GM12892 (cell line): Measurements from ENCODE around the gene A2M.

Experiments used
- DNase-seq: peaks from one replicate; pipeline ENCODE4 v3.0.0; 2011; ENCODE audit not compliant: insufficient read length
- FAIRE-seq: peaks from 2 replicates; lab custom pipeline; 2011; peaks lifted over from hg19 to GRCh38; lab: Jason Lieb, UNC
- POLR2A ChIP-seq: IDR thresholded peaks from 2 replicates; pipeline ENCODE4 v1.6.1; 2011; ENCODE audit warnings: low read depth, low read length, control low read depth
- POLR2AphosphoS5 ChIP-seq: IDR thresholded peaks from 2 replicates; pipeline ENCODE4 v1.6.1; 2011; ENCODE audit warnings: low read depth, low read length, control low read depth
- TAF1 ChIP-seq: IDR thresholded peaks from 2 replicates; pipeline ENCODE4 v1.6.1; 2011; ENCODE audit warnings: low read depth, mild to moderate bottlenecking, control low read depth, low read length, borderline replicate concordance

Gene A2M

DNA sequence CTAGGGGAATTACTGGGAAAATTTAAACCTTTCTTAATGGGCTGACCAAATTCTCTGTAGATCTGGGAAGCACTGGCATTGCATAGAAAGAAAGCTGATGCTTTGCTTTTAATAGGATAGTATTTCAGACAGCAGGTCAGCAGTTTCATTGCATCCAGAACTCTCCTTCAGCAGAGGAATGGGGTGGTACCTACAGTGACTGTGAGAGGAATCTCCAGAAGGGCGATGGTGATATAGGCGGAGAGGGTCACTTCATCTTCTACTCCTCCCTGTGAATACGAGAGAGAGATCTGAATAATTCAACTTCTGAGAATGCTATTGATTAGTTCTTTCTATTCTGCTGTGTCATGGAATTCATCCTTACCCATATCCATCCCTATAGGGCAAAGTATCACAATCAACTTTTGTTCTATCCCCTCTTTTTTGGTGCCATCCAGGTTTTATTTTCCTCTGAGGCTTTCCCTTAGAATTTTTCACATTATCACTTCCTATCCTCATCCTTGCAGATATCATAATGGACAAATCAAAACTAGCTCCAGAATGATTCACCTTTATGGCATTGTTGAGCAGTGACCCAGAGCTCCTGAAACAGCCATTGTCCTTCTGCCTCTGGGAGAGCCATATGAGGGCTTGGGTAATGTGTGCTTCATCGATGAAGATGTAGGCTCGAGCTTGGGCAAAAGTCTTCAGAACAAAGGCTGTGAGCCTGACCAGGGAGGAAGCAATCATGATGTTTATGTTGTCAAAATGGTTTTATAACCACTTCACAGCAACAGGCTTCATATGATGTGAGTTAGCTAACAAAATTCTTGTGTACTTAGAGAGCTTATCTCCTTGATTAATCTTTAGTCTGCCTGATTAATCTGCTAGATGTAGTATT is 38.3 kb downstream of the A2M start:
- TF ChIP-seq POLR2AphosphoS5 (no peak), POLR2A (no peak), TAF1 (no peak)
- FAIRE-seq: no peak

DNA sequence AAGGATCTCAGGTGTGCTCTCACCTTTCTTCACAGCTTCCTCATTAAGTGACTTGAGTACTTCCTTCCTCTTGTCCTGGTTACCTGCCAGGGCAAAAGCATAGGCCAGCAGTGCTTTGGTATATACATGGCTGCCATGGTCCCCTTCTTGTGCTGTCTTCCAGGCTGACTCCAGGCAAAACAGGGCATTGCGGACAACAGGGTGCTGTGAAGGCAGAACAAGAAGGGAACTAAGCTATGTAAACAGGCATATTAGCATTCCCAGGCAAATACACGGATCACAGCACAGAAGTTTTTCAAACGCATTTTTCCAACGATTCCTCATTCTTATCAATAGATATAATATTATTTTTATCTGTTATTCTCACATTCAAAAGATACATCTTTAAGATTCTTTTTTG is 39.0 kb downstream of the A2M start:
- no peak for TF ChIP-seq POLR2A
- no peak for TF ChIP-seq TAF1
- no peak for TF ChIP-seq POLR2AphosphoS5
- FAIRE-seq: no peak
- no peak for DNase-seq

More for the DNA sequence above, 38.3 kb downstream of the A2M start:
- no peak for DNase-seq

DNA sequence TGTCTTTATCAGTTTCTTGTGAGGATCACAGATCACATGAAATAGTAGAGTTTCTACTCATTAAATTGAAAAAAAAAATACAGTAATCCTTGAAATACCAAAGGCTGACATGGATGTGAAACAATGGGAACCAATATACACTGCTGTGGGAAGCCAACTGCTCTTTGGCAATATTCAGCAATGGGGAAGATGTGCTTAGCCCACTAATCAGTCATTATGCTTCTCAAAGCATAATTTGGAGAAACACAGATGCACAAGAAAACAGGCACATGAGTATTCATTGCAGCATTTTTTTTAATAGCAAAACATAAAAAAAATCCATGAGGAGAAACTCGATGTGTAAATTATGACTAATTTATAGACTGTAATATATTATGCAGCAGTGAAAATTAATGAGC is 40.6 kb downstream of the A2M start:
- no peak for FAIRE-seq
- TF ChIP-seq TAF1 (no peak), POLR2A (no peak), POLR2AphosphoS5 (no peak)
- no peak for DNase-seq

- FAIRE-seq: no peak
- no peak for DNase-seq
- TF ChIP-seq TAF1 (no peak), POLR2A (no peak), POLR2AphosphoS5 (no peak)
Observed at GRCh38 chr12:9074484-9075137, 41.1 kb downstream of the A2M start.

DNA sequence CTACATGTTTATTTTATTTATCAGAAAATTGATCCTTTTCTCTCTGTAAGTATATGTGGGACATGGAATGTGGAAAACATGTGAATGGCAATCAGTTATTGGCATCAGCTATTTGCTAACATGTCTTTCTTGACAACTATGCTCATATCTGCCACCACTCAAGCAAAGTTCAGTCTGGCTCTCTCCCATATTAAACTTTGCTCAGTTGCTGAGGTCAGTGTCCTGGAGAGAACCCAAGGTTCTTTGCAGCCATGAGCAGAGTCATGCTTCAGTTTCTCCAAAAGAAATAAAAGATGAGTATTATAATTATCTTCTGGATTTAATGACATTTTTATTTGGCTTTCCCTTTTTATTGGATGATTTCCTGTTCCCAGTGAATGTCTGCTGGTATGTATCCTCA is 42.6 kb downstream of the A2M start:
- TF ChIP-seq POLR2AphosphoS5 (no peak), POLR2A (no peak), TAF1 (no peak)
- DNase-seq: no peak
- FAIRE-seq: no peak

DNA sequence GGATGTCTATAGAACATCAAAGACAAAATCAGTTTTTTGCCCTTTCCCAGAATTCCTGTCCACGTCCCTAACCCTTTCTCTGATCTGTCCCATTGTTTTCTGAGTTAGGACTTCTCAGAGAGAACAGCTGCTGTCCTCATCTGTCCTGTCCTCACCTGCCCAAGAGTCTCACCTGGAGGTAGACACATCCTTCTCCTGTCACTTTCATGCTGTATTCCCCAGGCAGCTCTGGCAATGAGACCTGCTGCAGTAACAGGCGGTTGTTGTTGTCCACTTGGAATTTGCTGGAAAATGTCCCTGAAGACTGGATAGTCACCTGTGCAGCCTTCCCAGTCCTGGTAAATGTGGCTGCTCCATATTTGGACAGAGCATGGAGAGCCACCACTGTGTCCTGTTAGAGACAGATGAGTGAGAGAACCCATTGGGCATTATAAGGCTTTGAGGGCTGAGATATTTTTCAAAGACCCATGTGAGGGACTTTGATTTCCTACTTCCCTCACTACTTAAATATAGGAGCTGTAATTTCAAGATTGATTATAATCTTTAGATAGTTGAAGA is 43.2 kb downstream of the A2M start:
- FAIRE-seq (no peak), DNase-seq (no peak)
- TF ChIP-seq POLR2AphosphoS5: no peak
- no peak for TF ChIP-seq TAF1
- no peak for TF ChIP-seq POLR2A

DNA sequence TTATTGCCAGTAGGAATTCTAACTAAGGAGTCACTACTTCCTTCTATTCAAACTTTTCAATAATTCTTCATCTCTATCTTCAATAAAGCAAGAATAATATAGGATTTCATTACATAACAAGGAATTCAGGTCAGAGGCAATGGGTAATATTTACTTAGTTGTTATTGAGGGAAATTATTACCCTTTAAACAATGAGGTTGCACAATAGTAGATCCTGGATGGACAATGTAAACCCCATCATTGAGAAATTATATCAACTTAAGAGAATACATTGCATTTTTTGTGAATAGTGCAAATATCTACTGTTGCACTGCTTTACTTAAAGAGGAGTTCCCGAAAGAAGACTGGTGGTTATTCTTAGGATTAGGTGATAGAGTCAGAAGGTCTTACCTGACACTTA is 43.8 kb downstream of the A2M start:
- TF ChIP-seq POLR2A (no peak), TAF1 (no peak), POLR2AphosphoS5 (no peak)
- FAIRE-seq: no peak
- DNase-seq: no peak

GRCh38 chr12:9071518-9071917 is 44.2 kb downstream of the A2M start:
- TF ChIP-seq POLR2AphosphoS5: no peak
- no peak for TF ChIP-seq POLR2A
- no peak for TF ChIP-seq TAF1
- FAIRE-seq: no peak
- DNase-seq: no peak

GRCh38 chr12:9070351-9070750 is 45.4 kb downstream of the A2M start:
- TF ChIP-seq TAF1: no peak
- TF ChIP-seq POLR2A: no peak
- no peak for TF ChIP-seq POLR2AphosphoS5
- DNase-seq (no peak), FAIRE-seq (no peak)

DNA sequence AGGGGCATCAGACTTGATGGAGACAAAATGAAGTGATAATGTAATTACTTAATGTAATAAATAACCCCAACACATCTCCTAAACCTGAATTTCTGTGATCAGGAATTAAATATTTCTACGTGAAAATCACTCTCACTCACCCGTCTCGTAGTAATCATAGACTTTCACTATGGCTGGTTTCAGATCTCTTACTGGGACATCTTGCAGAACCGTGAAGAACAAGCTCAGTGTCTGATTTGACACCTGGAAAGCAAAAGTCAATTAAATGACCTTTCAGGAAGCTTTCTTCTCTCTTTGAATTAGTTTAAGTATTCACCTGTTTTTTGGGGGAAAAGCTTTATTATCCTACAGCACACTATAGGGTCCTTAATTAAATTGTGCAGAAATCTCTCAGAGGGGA is 47.1 kb downstream of the A2M start:
- no peak for TF ChIP-seq POLR2A
- FAIRE-seq (no peak), DNase-seq (no peak)

GRCh38 chr12:9068086-9068485 is 47.6 kb downstream of the A2M start:
- no peak for FAIRE-seq
- no peak for DNase-seq
- no peak for TF ChIP-seq TAF1

DNA sequence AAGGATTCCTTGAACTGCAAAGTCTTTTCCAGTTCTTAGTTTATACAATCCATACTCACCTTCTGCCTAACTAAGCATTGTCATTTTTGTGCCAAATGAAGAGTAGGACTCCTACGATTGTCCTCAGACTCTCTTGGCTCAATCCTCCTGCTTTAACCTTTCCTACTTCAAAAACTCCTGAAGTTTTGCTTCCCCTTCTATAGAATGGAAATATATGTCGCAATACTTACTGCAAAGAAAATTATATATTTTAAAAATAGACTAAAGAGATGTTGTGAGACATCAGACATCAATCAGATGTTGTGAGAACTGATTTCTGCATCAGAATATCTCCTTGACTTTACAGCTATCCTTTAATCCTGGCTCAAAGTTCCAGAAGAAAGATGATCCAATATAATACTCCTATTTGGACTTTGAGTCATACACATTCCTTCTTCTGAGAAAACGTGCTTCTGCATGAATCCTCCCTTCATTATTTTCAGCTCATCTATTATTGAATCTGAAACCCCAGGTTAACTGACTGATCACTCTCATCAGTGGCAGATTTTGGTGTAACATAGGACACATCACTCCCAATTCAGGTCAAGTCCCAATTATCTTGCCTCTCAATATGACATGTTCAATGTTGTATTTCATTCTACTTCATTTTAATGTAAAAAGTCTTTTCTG is 48.8 kb downstream of the A2M start:
- TF ChIP-seq POLR2AphosphoS5 (no peak), POLR2A (no peak), TAF1 (no peak)
- no peak for FAIRE-seq
- DNase-seq: no peak
